ENCODE data around the gene MGAT4A. TPM values are rescaled to one million over a fixed set of nuclear protein-coding genes. Genes with fewer than 3 reads are reported as not detected.

The MGAT4A gene
- total and polyA plus RNA-seq, 8 donors = 14.1 to 72.1 (median 56.7) TPM

GRCh38 chr2:98761909-98762308, 31.0 kb upstream of the MGAT4A start:
- H3K27ac ChIP-seq = peak overlapping the region in 2 of 4 donors; percentile 40 to 41
- intact Hi-C loops (cut with DNase I) = no loop called here

GRCh38 chr2:98761267-98761781, 30.4 kb upstream of the MGAT4A start:
- H3K36me3 ChIP-seq = no peaks in the 10 kb centered on the region
- peak; percentile 17 to 53 (median 30) for ATAC-seq
- H3K4me3 ChIP-seq = no peak overlapping the region
- no peak for DNase-seq
- peaks cover 0 to 26% (median 12%) of the 10 kb centered on the region in 3 donors for H3K4me1 ChIP-seq
- WGBS, 2 donors = 39 to 42% methylated on average over 9 of the region's 9 CpGs
- no peak for FAIRE-seq
- H3K27me3 ChIP-seq = no peaks in the 10 kb centered on the region
- no peaks in the 10 kb centered on the region for H3K9me3 ChIP-seq
- intact Hi-C loops (cut with DNase I) = no loop called here
- no peak for TF ChIP-seq CTCF (IDR thresholded peaks at IDR 0.05)
- H3K27ac ChIP-seq = peak overlapping the region in 2 of 4 donors; percentile 40 to 41

More at GRCh38 chr2:98761909-98762308, 31.0 kb upstream of the MGAT4A start:
- no peak for FAIRE-seq
- WGBS, 2 donors = 82 to 89% methylated on average over 6 of the region's 6 CpGs
- Histone ChIP-seq H3K4me3 (no peak overlapping the region), H3K36me3 (no peaks in the 10 kb centered on the region), H3K27me3 (no peaks in the 10 kb centered on the region), H3K9me3 (no peaks in the 10 kb centered on the region), H3K4me1 (peaks cover 0 to 29% (median 12%) of the 10 kb centered on the region in 3 donors)
- TF ChIP-seq CTCF (IDR thresholded peaks at IDR 0.05) = no peak
- no peak for ATAC-seq
- no peak for DNase-seq

- FAIRE-seq = no peak
- ATAC-seq = no peak
- WGBS, 2 donors = 77 to 82% methylated on average over 6 of the region's 6 CpGs
- intact Hi-C loops (cut with DNase I) = no loop called here
- no peaks in the 10 kb centered on the region for H3K27me3 ChIP-seq
- H3K9me3 ChIP-seq = no peaks in the 10 kb centered on the region
- H3K36me3 ChIP-seq = no peaks in the 10 kb centered on the region
- no peak for DNase-seq
- H3K27ac ChIP-seq = peak overlapping the region in 1 of 4 donors; percentile 29
- no peak for TF ChIP-seq CTCF (IDR thresholded peaks at IDR 0.05)
- H3K4me1 ChIP-seq = peaks cover 0 to 26% (median 12%) of the 10 kb centered on the region in 3 donors
- H3K4me3 ChIP-seq = no peak overlapping the region
These were observed 29.1 kb upstream of the MGAT4A start for GRCh38 chr2:98759827-98760625.

GRCh38 chr2:98759338-98759737, 28.4 kb upstream of the MGAT4A start:
- H3K4me1 ChIP-seq = peaks cover 0 to 26% (median 12%) of the 10 kb centered on the region in 3 donors
- ATAC-seq = no peak
- no peaks in the 10 kb centered on the region for H3K9me3 ChIP-seq
- intact Hi-C loops (cut with DNase I) = no loop called here
- no peak for FAIRE-seq
- no peak overlapping the region for H3K4me3 ChIP-seq
- no peak for TF ChIP-seq CTCF (IDR thresholded peaks at IDR 0.05)
- no peaks in the 10 kb centered on the region for H3K27me3 ChIP-seq
- H3K36me3 ChIP-seq = no peaks in the 10 kb centered on the region
- peak overlapping the region in 1 of 4 donors; percentile 29 for H3K27ac ChIP-seq
- WGBS, 2 donors = 83 to 92% methylated on average over 2 of the region's 2 CpGs
- DNase-seq = no peak
